ENCODE results near the gene CYSTM1. TPM values are rescaled to one million over a fixed set of nuclear protein-coding genes. Genes with fewer than 3 reads are reported as not detected.

CYSTM1 gene
- polyA plus RNA-seq, 1 donor from 2014 or later: 6.6 TPM

DNA sequence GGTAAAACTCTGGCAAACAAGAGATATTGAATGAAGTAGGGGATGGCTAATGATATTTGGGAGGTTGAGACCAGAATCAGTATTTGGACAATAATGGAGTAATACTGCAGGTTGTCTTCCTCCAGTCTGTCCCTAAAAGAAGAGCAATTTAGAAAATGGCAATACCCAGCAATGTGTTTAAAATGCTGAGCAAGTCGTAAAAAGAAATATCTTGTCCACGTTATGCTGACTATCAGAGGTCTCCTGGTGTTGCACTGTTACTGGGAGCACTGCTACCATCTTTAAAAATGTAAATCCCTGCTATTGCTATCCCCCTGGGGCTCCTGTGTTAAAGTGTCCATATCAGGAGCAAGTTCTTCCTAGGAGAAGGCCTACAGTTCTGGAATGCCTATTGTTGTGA, 10.4 kb downstream of the CYSTM1 start:
- no peak overlapping the region for H3K9ac ChIP-seq (ENCODE audit: low read length)
- H3K27ac ChIP-seq (ENCODE audit: low read length): no peak overlapping the region
- H3K9me2 ChIP-seq (ENCODE audit: insufficient read depth, low read length): no peaks in the 10 kb centered on the region
- H3K36me3 ChIP-seq (ENCODE audit: insufficient read depth, low read length): no peaks in the 10 kb centered on the region
- H4K20me1 ChIP-seq (ENCODE audit: insufficient read depth): no peaks in the 10 kb centered on the region
- H3K79me2 ChIP-seq (replicated peaks; ENCODE audit: insufficient read depth, low read length): no peaks in the 10 kb centered on the region
- H3K27me3 ChIP-seq (ENCODE audit: insufficient read depth, low read depth, low read length): no peaks in the 10 kb centered on the region
- no peaks in the 10 kb centered on the region for H3F3A ChIP-seq (ENCODE audit: insufficient read depth, low read length, poor library complexity, severe bottlenecking)
- no peak overlapping the region for H3K4me3 ChIP-seq (ENCODE audit: low read length)
- H3K4me2 ChIP-seq (ENCODE audit: low read length): no peak overlapping the region
- H2AFZ ChIP-seq (ENCODE audit: low read depth, low read length): no peak overlapping the region
- TF ChIP-seq, protein P1, sequence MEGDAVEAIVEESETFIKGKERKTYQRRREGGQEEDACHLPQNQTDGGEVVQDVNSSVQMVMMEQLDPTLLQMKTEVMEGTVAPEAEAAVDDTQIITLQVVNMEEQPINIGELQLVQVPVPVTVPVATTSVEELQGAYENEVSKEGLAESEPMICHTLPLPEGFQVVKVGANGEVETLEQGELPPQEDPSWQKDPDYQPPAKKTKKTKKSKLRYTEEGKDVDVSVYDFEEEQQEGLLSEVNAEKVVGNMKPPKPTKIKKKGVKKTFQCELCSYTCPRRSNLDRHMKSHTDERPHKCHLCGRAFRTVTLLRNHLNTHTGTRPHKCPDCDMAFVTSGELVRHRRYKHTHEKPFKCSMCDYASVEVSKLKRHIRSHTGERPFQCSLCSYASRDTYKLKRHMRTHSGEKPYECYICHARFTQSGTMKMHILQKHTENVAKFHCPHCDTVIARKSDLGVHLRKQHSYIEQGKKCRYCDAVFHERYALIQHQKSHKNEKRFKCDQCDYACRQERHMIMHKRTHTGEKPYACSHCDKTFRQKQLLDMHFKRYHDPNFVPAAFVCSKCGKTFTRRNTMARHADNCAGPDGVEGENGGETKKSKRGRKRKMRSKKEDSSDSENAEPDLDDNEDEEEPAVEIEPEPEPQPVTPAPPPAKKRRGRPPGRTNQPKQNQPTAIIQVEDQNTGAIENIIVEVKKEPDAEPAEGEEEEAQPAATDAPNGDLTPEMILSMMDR (IDR thresholded peaks at IDR 0.05; ENCODE audit: poor library complexity, severe bottlenecking): no peak
- no peak for TF ChIP-seq RAD21 (conservative IDR thresholded peaks at IDR 0.05)
- TF ChIP-seq TAF1 (IDR thresholded peaks at IDR 0.05; ENCODE audit: low read depth): no peak
- no peak for TF ChIP-seq EP300 (conservative IDR thresholded peaks at IDR 0.05; ENCODE audit: poor library complexity, severe bottlenecking)
- no peak for TF ChIP-seq POLR2AphosphoS5 (IDR thresholded peaks at IDR 0.05)
- no peak for TF ChIP-seq REST (IDR thresholded peaks at IDR 0.05; ENCODE audit: borderline replicate concordance)
- no peak for TF ChIP-seq EZH2 (IDR thresholded peaks at IDR 0.05; ENCODE audit: borderline replicate concordance, insufficient read depth, low read length, poor library complexity, severe bottlenecking)
- TF ChIP-seq SMC3 (conservative IDR thresholded peaks at IDR 0.05; ENCODE audit: poor library complexity): no peak
- TF ChIP-seq MXI1 (conservative IDR thresholded peaks at IDR 0.05; ENCODE audit: poor library complexity, severe bottlenecking): no peak
- H3K9me3 ChIP-seq (ENCODE audit: low read length): no peaks in the 10 kb centered on the region

DNA sequence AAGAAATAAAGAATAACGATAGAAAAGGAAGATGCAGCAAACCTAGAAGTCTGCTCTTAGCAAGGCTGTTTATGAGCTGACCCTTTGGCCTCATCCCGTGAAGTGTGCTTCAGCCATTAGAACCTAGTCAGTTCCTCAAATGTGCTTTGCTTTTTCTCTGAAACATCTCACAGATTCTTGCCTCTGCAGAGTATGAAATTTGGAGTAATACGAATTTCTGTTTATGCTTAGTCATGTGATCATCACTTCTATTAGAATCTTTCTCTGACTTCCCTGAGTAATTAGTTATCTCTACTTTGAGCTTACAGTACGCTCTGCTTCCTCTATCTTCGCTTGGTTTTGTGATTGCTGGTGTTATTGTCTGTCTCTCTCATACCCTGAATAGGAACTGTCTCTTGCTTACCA, 11.3 kb downstream of the CYSTM1 start:
- H2AFZ ChIP-seq (ENCODE audit: low read depth, low read length): no peak overlapping the region
- no peaks in the 10 kb centered on the region for H3F3A ChIP-seq (ENCODE audit: insufficient read depth, low read length, poor library complexity, severe bottlenecking)
- H3K9me3 ChIP-seq (ENCODE audit: low read length): no peaks in the 10 kb centered on the region
- no peaks in the 10 kb centered on the region for H3K79me2 ChIP-seq (replicated peaks; ENCODE audit: insufficient read depth, low read length)
- H3K9ac ChIP-seq (ENCODE audit: low read length): no peak overlapping the region
- no peaks in the 10 kb centered on the region for H4K20me1 ChIP-seq (ENCODE audit: insufficient read depth)
- TF ChIP-seq EZH2 (IDR thresholded peaks at IDR 0.05; ENCODE audit: borderline replicate concordance, insufficient read depth, low read length, poor library complexity, severe bottlenecking) (no peak), TAF1 (IDR thresholded peaks at IDR 0.05; ENCODE audit: low read depth) (no peak), SMC3 (conservative IDR thresholded peaks at IDR 0.05; ENCODE audit: poor library complexity) (no peak)
- H3K27ac ChIP-seq (ENCODE audit: low read length): no peak overlapping the region
- no peak overlapping the region for H3K4me2 ChIP-seq (ENCODE audit: low read length)
- no peaks in the 10 kb centered on the region for H3K9me2 ChIP-seq (ENCODE audit: insufficient read depth, low read length)
- H3K27me3 ChIP-seq (ENCODE audit: insufficient read depth, low read depth, low read length): no peaks in the 10 kb centered on the region
- no peak overlapping the region for H3K4me3 ChIP-seq (ENCODE audit: low read length)
- no peaks in the 10 kb centered on the region for H3K36me3 ChIP-seq (ENCODE audit: insufficient read depth, low read length)

DNA sequence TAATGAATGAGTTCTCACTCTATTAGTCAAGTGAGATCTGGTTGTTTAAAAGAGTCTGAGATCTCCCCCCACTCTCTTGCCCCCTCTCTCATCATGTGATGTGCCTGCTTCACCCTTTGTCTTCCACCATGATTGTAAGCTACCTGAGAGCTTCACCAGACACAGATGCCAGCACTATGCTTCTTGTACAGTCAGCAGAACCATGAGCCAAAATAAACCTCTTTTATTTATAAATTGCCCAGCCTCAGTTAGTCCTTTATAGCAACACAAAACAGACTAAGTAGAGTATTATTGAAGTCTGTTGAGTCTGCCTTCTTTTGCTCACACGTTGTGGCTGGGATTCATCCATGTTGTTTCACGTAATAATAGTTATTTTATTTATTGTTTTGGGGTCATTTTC, 14.3 kb downstream of the CYSTM1 start:
- H3K4me3 ChIP-seq (ENCODE audit: low read length): no peak overlapping the region
- no peak for TF ChIP-seq SMC3 (conservative IDR thresholded peaks at IDR 0.05; ENCODE audit: poor library complexity)
- no peak for TF ChIP-seq REST (IDR thresholded peaks at IDR 0.05; ENCODE audit: borderline replicate concordance)
- no peak for TF ChIP-seq TAF1 (IDR thresholded peaks at IDR 0.05; ENCODE audit: low read depth)
- TF ChIP-seq, protein P1 (IDR thresholded peaks at IDR 0.05; ENCODE audit: poor library complexity, severe bottlenecking): no peak
- TF ChIP-seq POLR2AphosphoS5 (IDR thresholded peaks at IDR 0.05): no peak
- TF ChIP-seq EP300 (conservative IDR thresholded peaks at IDR 0.05; ENCODE audit: poor library complexity, severe bottlenecking): no peak
- no peak for TF ChIP-seq MXI1 (conservative IDR thresholded peaks at IDR 0.05; ENCODE audit: poor library complexity, severe bottlenecking)
- TF ChIP-seq RAD21 (conservative IDR thresholded peaks at IDR 0.05): no peak
- TF ChIP-seq EZH2 (IDR thresholded peaks at IDR 0.05; ENCODE audit: borderline replicate concordance, insufficient read depth, low read length, poor library complexity, severe bottlenecking): no peak

More for the DNA sequence above, 14.3 kb downstream of the CYSTM1 start:
- Histone ChIP-seq H3K9ac (ENCODE audit: low read length) (no peak overlapping the region), H3K9me3 (ENCODE audit: low read length) (no peaks in the 10 kb centered on the region), H3K9me2 (ENCODE audit: insufficient read depth, low read length) (no peaks in the 10 kb centered on the region), H4K20me1 (ENCODE audit: insufficient read depth) (no peaks in the 10 kb centered on the region), H3K4me2 (ENCODE audit: low read length) (no peak overlapping the region), H3F3A (ENCODE audit: insufficient read depth, low read length, poor library complexity, severe bottlenecking) (no peaks in the 10 kb centered on the region), H3K36me3 (ENCODE audit: insufficient read depth, low read length) (no peaks in the 10 kb centered on the region), H2AFZ (ENCODE audit: low read depth, low read length) (no peak overlapping the region), H3K27ac (ENCODE audit: low read length) (no peak overlapping the region), H3K79me2 (replicated peaks; ENCODE audit: insufficient read depth, low read length) (no peaks in the 10 kb centered on the region), H3K27me3 (ENCODE audit: insufficient read depth, low read depth, low read length) (no peaks in the 10 kb centered on the region)

All from neural cell (in vitro differentiated cells).